CD4-positive, alpha-beta T cell treated with Interleukin-17A for 4 hours (primary cell): ENCODE measurements around the gene ATP6V1G3.

Source experiments
- DNase-seq: peaks from one replicate; pipeline ENCODE4 v3.0.0-alpha.2; 2020; ENCODE audit warnings: mixed read lengths

Gene ATP6V1G3

DNA sequence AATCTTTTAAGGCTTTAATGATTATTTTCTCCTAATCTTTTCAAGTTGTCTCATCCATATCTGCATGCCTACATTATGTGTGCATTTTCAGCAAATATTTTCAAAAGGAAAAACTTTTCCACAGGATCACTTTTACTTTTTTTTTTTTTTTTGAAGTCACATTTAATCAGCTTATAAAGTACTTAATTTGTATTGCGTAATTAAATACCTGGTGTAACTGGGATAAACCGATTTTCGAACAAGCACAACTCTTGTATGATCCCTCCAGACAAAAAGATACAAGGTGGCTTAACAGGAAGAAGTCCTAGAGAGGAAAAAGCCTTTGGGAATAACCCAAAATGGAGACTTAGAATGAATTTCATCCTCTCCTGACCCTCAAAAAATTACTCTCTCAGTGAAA, 1.3 kb upstream of the ATP6V1G3 start:
- no peak for DNase-seq

DNA sequence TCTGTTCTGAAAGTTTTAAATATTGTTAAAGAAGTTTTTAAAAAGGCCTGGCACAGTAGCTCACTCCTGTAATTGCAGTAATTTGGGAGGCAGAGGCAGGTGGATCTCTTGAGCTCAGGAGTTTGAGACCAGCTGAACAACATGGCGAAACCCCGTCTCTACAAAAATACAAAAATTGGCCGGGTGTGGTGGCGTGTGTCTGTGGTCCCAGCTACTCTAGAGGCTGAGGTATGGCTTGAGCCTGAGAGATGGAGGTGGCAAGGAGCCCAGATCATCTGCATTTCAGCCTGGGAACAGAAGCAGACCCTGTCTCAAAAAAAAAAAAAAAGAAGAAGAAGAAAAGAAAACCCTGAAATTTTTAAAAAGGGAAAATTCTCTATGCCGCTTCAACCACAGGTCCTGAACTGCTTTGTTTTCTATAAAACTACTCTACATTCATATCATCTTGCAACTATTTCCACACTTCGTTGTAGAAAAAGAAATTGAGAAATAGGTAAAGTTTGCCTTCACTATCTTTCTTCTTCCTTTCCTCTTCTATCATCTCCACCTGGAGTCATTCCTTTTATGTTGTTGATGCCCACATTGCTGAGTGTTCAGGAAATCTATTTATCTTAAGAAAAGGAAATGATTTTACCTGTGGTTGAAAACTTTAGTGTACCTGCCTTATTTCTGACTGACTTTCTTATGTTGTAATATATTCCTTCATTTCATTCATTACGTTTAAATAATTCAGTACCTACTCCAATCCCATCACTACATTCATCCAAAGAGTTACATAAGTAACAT, 1.7 kb downstream of the ATP6V1G3 start:
- no peak for DNase-seq

GRCh38 chr1:198535631-198536030, 4.8 kb downstream of the ATP6V1G3 start:
- no peak for DNase-seq

DNA sequence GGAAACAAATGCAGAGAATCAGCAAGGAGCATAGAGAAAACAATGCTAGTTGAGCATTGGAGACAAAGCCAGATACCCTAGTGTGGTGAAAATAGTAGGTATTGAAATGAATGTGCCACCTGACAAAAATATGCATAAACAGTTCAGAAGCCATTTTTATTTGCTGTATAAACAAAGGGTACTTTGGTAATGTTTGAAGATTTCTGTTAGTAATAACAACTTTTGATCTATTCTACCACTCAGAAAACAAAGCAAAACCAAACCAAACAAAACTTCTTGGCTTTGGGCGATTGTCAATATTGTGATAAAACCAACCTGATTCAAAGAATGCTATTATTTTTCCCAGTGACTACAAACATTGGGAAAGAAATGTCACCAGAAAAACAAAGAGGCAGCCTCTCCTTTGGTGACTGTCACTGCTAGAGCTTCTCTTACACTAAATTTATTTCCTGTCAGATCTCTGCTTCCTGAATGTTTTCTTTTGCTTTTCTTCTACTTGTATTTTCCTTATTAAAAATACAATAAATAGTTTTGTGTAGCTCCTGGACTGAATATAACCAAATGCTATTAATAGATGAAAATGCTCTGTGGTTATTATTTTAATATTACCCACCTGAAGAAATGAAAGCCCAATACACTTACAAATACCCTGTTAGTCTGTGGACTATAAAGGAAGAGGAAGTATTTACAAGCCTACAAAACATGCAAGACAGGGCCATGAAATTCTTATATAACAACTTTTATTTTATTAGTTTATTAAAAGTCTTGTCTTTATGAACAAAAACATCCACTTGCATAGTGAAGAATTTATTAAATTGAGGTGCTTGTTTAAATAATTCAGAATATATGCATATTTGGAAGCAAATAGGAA, 5.7 kb downstream of the ATP6V1G3 start:
- DNase-seq = no peak

- no peak for DNase-seq
These were observed 8.6 kb downstream of the ATP6V1G3 start for GRCh38 chr1:198531891-198532290.

- DNase-seq = no peak
These were observed 9.5 kb downstream of the ATP6V1G3 start for GRCh38 chr1:198530953-198531352.

GRCh38 chr1:198529414-198529813, 11.1 kb downstream of the ATP6V1G3 start:
- no peak for DNase-seq

- no peak for DNase-seq
These were observed 12.1 kb downstream of the ATP6V1G3 start for GRCh38 chr1:198528364-198528763.

- DNase-seq = no peak
These were observed 15.9 kb downstream of the ATP6V1G3 start for GRCh38 chr1:198524556-198524955.

- DNase-seq = peak; percentile 56
These were observed 16.4 kb downstream of the ATP6V1G3 start for GRCh38 chr1:198524127-198524526.

DNA sequence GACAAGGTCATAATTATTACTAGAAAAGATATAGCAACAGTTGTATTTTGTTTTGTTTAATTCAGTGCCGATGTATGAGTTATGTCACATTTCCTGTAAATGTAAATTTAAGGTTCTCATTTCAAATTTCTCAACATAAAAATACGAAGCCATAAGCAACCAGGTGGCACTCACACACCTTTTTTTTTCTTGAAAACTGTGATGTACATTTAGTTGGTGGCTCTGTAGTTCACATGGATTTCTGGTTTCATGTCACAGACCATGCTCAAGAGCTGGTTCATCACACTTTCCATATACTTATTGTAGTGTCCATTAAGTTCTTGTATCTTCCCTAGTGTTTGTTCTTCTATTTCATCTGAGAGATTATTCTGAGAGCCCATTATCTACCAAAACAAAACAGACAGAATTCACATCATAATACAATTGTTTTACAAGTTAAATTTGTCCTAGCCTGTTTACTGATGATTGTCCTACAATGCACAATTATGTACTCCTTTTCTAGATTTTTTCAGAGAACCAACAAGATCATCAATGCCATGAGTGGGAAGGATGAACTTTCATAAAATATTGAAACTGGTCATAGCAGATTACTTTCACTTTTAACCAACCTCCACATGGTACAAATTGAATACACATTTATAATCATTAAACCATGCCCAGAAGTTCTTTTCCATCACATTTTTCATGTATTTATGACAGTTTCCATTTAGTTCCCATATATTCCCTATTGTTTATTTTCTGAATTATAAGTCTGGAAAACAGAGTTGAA, 17.1 kb downstream of the ATP6V1G3 start:
- peak; percentile 28 for DNase-seq

DNA sequence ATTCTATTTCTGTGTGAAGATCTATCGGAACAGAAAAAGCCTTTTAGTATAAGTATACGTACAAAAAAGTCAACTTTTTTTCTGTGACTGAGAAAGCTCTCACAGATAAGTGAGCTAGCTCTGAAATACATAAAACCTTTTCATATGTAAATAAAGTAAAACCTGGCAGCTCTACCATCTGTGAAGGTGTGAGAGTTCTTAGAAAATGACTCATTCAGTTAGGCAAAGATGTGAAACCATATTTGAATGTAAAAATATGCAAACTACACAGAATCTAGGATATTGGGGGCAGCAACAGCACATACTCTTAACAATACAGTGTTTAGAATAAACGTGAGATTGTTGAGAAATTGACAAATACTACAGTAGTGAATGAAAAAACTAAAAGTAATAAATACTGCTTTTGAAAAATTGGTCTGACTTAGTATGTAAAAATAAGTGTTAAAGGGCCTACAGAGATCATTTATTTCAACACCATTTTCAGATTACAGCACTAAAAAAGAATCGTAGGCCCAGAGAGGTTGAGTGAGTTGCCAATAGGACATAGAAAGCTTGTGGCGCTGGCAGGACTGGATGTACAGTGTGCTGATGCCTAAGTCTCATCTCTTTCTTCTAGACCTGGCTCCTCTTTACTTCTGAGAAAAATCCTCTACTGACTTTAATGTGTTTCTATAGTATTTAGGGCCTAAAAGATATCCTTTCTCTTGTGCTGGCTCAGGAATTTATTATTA, 19.8 kb downstream of the ATP6V1G3 start:
- no peak for DNase-seq

GRCh38 chr1:198519639-198520501, 20.6 kb downstream of the ATP6V1G3 start:
- no peak for DNase-seq

- DNase-seq = no peak
These were observed 22.8 kb downstream of the ATP6V1G3 start for GRCh38 chr1:198517623-198518199.

DNA sequence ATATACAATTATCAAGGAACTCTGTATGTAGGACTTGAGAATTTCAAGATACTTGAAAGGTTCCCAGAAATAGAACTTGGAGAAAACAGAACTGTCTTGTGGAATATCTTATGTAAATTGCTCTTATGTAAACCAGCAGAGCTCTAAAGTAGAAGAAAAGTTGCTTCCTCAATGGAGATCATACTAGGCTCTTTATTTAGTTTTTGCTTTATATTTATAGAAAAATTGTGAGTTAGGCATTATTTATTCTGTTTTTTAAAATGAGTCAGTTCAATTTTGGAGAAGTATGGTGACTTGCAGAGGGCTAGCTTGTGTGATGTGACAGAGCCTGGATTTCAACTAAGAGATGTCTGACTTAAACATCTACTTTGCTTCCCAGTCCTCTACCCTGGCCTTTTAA, 40.4 kb downstream of the ATP6V1G3 start:
- no peak for DNase-seq

- DNase-seq = no peak
These were observed 40.9 kb downstream of the ATP6V1G3 start for GRCh38 chr1:198499588-198499987.

DNA sequence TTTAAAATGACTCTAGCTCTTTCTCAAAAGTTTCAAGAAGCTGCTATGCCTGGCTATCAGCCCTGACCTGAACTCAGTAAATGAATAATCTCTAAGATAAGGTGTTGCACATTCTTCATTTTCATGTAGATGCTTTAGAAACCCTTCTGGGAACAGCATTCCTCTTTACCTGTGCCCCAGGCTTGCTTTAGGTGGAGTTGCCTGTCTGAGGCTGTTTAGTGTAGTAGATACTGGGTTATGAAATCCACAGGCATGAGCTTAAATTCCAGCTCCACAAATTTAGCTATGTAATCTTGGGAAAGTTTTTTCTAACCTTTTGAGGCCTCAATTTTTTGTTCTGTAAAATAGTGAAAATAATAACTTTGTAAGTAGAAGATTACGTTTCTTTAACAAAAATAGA, 41.6 kb downstream of the ATP6V1G3 start:
- DNase-seq = no peak

DNA sequence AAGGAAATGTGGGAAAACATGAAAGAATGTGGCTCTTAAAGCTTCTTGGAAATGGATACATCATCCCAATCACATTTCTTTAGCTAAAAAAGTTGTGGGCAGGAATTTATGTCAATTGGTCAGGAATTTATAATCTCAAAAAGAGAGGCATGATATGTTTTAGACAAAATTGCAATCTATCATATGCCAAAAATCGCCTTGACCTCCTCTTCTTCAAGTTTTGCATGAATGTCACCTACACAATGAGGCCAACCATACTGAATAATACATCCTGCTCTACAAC, 42.4 kb downstream of the ATP6V1G3 start:
- DNase-seq = no peak

DNA sequence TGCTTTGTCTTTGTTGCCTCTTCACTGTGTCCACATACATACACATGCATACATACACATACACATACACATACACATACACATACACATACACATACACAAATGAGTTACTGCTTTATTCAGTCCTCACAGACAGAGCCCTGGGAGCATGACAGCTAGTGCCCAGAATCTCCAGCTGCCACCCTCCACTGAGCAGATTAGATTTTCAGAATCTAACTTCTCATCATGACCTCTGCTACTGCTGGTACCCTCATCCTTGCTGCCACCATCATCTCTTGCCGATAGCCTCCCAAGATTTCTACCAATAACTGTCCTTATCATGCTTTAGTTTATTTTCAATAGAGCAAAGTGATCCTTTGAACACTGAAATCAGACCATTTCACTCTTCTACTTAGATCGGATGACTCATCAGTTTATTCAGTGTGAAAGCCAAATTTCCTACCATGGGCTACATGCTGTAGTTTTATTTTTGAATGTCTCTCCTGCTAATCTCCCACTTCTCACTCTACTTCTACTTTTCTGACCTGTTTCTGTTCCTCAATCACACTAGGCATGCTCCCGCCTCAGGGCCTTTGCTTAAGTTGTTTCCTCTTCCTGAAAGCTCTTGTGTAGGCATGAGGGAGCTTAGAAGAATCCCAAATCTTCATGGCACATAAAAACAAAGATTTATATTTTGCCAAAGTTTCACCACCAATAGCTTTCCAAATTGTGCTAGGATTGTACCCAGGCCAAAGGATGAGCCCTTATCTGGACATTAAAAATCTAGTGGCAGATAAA, 43.0 kb downstream of the ATP6V1G3 start:
- no peak for DNase-seq
